Heart left ventricle (tissue), 13 donors: ENCODE data around the gene CTCF.

ENCODE experiments used
- POLR2A ChIP-seq, 2 donors: fragments of 450-650 bp; IDR thresholded peaks; one replicate each; pipeline ENCODE4 v1.6.1; 2017; ENCODE audit warnings: antibody characterized with exemption in 2 of 2, mild to moderate bottlenecking in 2 of 2, moderate library complexity in 2 of 2
- TF ChIP-seq, protein P1 (sequence below), 12 donors: fragments of 200-600 bp; sonication (generic) in 4 of 12; IDR thresholded peaks; one replicate each; pipeline versions ENCODE4 v1.5.0 to v1.8.0; 2018 to 2022; ENCODE audit warnings: antibody characterized with exemption in 12 of 12, mild to moderate bottlenecking in 5 of 12
- donor health status: ischemic (EF 13 %, LVEDD 7.1; RV severe dilation, severe dysfunction).
- donor health status: DM: no; HTN: yes; CAD: no.
- donor health status: DM: no; HTN: no; CAD: no.
- donor health status: ischemic (EF 25% LVEDD 6.9; RV normal size, moderate dysfunction).
- donor health status: ischemic (EF 25% LVEDD 5.7; RV mildly dilated, moderate dysfunction).
- donor health status: ischemic (EF 35%, LVEDD 5.7; RV mildly dilated, moderate dysfunction).
- donor health status: nonischemic (EF 11% LVEDD 7.7; RV severe dilation, severe dysfunction).
- donor health status: DM: yes; HTN: yes; CAD: no.
- donor health status: PGD.
- donor health status: ischemic (EF 29% LVEDD 5.4; RV normal size, mild dysfunction).
- donor health status: nonischemic (EF 23%, LVEDD 6.1; RV moderate dilation, normal function).

DNA sequence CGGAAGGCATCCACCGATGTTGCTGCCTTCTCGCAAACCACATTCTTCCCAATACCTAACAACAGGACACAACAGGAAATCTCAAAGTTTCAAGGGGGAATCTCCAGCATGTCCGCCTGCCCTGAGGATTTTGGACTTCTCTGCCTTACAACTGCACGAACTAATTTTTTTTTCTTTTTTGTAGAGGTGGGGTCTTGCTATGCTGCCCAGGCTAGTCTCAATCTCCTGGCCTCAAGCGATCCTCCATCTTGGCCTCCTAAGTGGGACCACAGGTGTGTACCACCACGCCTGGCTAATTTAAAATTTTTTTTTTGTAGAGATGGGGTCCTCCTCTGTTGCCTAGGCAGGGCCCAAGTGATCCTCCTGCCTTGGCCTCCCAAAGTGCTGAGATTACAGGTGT is 113.7 kb downstream of the CTCF start:
- TF ChIP-seq, protein P1, sequence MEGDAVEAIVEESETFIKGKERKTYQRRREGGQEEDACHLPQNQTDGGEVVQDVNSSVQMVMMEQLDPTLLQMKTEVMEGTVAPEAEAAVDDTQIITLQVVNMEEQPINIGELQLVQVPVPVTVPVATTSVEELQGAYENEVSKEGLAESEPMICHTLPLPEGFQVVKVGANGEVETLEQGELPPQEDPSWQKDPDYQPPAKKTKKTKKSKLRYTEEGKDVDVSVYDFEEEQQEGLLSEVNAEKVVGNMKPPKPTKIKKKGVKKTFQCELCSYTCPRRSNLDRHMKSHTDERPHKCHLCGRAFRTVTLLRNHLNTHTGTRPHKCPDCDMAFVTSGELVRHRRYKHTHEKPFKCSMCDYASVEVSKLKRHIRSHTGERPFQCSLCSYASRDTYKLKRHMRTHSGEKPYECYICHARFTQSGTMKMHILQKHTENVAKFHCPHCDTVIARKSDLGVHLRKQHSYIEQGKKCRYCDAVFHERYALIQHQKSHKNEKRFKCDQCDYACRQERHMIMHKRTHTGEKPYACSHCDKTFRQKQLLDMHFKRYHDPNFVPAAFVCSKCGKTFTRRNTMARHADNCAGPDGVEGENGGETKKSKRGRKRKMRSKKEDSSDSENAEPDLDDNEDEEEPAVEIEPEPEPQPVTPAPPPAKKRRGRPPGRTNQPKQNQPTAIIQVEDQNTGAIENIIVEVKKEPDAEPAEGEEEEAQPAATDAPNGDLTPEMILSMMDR (IDR thresholded peaks at IDR 0.05) = no peak
- TF ChIP-seq POLR2A (IDR thresholded peaks at IDR 0.05) = no peak
